Progenitor cell of endocrine pancreas (in vitro differentiated cells): Measurements from ENCODE around the gene SLC9A9. TPM values are rescaled to one million over a fixed set of nuclear protein-coding genes. Genes with fewer than 3 reads are reported as not detected.

Source experiments
- DNase-seq: peaks from one replicate; pipeline ENCODE4 v3.0.0; 2021; ENCODE audit warnings: low spot score; ENCODE audit not compliant: unreplicated experiment
- H3K27ac Mint-ChIP-seq: 2 replicates; pipeline ENCODE4 v1.8.0; 2021; ENCODE audit warnings: mild to moderate bottlenecking, moderate library complexity, mixed read lengths
- H3K27me3 Mint-ChIP-seq: 2 replicates; pipeline ENCODE4 v1.8.0; 2021; ENCODE audit warnings: mixed read lengths
- H3K36me3 Mint-ChIP-seq: 2 replicates; pipeline ENCODE4 v1.8.0; 2022; ENCODE audit warnings: mixed read lengths; ENCODE audit not compliant: insufficient read depth
- H3K4me1 Mint-ChIP-seq: 2 replicates; pipeline ENCODE4 v1.8.0; 2021; ENCODE audit warnings: low read depth, mixed read lengths
- H3K4me3 Mint-ChIP-seq: 2 replicates; pipeline ENCODE4 v1.8.0; 2021; ENCODE audit warnings: low read depth, mild to moderate bottlenecking, moderate library complexity, mixed read lengths
- H3K9me3 Mint-ChIP-seq: 2 replicates; pipeline ENCODE4 v1.8.0; 2021; ENCODE audit warnings: low read depth, mixed read lengths
- total RNA-seq: library from RNA; stranded (reverse); gene quantifications from 2 replicates; pipeline ENCODE4 v1.2.1, GENCODE V29; 2021
- TF ChIP-seq, protein P1 (sequence below): fragments of 200-600 bp; sonication (generic); IDR thresholded peaks from one replicate; pipeline ENCODE4 v1.5.0; 2021; ENCODE audit warnings: antibody characterized with exemption, mild to moderate bottlenecking; ENCODE audit not compliant: unreplicated experiment

SLC9A9 gene
- total RNA-seq, 1 donor from 2014 or later: 0.17 TPM

DNA sequence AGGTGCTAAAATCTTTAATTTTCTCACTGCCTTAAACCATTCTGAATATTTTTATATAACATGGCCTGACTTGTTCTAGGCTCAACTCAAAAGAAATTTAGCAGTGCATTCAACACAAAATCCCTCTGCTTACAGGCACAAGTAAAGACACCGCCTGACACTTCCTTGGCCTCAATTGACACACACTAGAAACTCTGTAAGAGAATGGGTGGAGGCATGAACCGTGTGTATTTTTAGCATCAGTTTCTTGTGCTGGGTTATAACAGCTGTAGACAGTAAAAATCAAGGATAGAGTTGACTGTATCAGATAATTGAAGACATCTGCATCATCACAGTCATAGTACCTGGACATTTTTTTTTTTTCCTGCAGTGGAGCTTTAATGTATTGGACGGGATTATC lies 54.3 kb downstream of the SLC9A9 start:
- Mint-ChIP-seq H3K4me3 (no peak overlapping the region), H3K4me1 (no peaks in the 10 kb centered on the region), H3K9me3 (peaks cover 4% of the 10 kb centered on the region), H3K36me3 (no peaks in the 10 kb centered on the region), H3K27me3 (no peaks in the 10 kb centered on the region), H3K27ac (no peak overlapping the region)
- DNase-seq: no peak
- TF ChIP-seq, protein P1, sequence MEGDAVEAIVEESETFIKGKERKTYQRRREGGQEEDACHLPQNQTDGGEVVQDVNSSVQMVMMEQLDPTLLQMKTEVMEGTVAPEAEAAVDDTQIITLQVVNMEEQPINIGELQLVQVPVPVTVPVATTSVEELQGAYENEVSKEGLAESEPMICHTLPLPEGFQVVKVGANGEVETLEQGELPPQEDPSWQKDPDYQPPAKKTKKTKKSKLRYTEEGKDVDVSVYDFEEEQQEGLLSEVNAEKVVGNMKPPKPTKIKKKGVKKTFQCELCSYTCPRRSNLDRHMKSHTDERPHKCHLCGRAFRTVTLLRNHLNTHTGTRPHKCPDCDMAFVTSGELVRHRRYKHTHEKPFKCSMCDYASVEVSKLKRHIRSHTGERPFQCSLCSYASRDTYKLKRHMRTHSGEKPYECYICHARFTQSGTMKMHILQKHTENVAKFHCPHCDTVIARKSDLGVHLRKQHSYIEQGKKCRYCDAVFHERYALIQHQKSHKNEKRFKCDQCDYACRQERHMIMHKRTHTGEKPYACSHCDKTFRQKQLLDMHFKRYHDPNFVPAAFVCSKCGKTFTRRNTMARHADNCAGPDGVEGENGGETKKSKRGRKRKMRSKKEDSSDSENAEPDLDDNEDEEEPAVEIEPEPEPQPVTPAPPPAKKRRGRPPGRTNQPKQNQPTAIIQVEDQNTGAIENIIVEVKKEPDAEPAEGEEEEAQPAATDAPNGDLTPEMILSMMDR: no peak

DNA sequence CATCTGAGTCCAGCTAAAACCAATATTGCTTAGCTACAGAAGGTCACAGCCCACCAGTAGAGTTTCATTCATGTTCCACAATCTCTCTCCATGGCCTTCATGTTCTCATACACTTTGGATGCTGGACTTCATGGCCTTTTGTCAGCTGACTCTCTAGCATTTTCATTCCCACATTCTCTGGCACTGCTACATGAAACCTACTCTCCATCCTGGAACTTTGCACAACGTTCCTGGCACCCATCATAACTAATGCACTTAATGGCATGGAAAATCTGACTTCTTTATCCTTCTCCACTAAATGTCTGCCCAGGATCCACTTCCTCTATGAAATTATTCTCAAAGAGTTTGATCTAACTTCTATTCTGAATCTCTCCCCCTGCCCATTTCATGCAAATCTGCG lies 56.9 kb downstream of the SLC9A9 start:
- H3K4me1 Mint-ChIP-seq: no peaks in the 10 kb centered on the region
- H3K9me3 Mint-ChIP-seq: no peaks in the 10 kb centered on the region
- H3K4me3 Mint-ChIP-seq: no peak overlapping the region
- H3K36me3 Mint-ChIP-seq: no peaks in the 10 kb centered on the region
- no peak overlapping the region for H3K27ac Mint-ChIP-seq
- DNase-seq: no peak
- TF ChIP-seq, protein P1: no peak
- peaks cover 2% of the 10 kb centered on the region for H3K27me3 Mint-ChIP-seq

DNA sequence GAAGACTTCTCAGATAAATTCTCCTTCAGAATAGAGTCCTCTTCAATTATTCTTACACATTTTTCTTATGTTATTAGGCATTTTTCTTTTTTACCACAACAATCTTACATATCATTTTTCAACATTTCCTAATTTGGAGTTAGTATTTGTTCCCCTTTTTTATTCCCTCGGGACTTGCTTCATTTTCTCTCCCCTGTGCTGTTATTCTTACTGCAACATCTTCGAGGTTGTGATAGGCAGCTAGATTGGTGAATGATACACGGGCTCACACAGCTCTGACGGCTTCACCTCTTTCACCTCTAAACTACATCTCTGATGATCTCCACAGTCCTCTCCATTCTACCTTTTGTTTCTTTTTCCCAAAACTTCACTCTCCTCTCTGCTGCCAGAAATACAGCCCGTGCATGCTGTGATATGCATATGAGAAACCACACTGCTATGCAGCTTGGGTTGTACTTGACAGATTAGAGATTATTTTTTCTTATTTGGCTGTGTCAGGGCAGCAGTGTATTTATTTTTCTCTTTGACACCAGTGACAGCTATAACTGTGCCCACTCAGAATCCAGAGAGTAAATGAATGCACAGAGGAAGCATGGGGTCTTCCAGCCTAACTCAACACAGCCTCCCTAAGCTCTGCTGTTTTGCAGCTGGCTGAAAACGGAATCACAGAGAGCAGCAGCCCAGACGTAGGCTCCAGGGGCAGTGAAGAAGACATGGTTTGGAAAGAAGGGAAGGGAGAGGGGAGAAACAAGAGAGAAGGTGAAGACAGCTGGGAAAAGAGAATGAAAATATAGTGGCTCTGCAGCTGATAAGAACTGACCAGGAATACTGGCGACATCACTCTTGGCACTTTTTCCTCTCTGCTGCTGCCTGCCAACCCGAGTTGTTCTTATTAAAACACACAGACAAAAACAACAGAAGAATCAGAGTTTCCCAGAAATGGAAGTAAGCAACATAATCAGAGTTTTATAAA lies 61.8 kb downstream of the SLC9A9 start:
- Mint-ChIP-seq H3K36me3 (no peaks in the 10 kb centered on the region), H3K4me1 (no peaks in the 10 kb centered on the region), H3K27me3 (peaks cover 7% of the 10 kb centered on the region), H3K9me3 (no peaks in the 10 kb centered on the region), H3K27ac (peak overlapping the region; percentile 1), H3K4me3 (no peak overlapping the region)
- DNase-seq: no peak
- TF ChIP-seq, protein P1: no peak

DNA sequence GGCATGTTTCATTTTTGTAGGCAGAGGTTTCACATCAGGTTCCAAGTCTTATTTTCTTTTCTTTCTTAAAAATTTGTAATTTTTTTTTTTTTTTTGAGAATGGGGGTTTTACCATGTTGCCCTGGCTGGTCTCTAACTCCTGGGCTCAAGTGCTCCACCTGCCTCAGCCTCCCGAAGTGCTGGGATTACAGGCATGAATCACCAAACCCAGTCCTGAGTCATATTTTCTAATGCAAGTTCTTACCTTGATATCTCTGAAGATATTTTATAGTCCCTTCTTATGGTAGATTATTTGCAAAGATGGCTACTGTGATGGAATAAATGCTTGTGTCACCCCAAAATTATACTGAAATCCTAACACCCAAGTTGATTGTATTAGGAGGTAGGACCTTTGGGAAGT lies 63.8 kb downstream of the SLC9A9 start:
- Mint-ChIP-seq H3K4me1 (no peaks in the 10 kb centered on the region), H3K36me3 (no peaks in the 10 kb centered on the region), H3K4me3 (no peak overlapping the region), H3K27me3 (peaks cover 7% of the 10 kb centered on the region), H3K27ac (no peak overlapping the region), H3K9me3 (no peaks in the 10 kb centered on the region)
- DNase-seq: no peak
- TF ChIP-seq, protein P1: no peak

DNA sequence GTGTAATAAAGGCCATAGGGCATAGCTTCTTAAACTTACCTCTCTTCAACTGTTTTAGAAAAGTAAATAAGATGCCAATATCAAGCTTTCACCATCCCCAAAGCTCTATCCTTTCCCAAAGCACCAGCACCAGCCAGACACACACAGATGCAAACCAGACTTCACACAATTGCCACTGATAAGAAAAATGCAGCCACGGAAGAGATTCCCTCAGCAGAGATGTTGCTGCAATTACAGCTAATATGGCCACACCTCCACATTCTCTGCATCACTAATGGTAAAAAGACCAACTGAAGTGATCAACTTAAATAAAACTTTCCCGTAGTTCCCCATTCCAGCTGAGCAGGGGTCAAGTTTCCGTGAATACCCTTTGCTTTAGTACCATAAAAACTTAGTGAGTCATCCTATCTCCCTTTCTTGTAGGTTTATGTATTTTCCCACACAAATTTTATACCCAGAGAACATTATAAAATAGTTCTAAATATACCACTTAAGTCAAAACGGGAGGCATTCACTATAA lies 64.4 kb downstream of the SLC9A9 start:
- no peaks in the 10 kb centered on the region for H3K9me3 Mint-ChIP-seq
- H3K36me3 Mint-ChIP-seq: no peaks in the 10 kb centered on the region
- peaks cover 7% of the 10 kb centered on the region for H3K27me3 Mint-ChIP-seq
- H3K27ac Mint-ChIP-seq: no peak overlapping the region
- no peaks in the 10 kb centered on the region for H3K4me1 Mint-ChIP-seq
- TF ChIP-seq, protein P1: no peak
- no peak for DNase-seq
- H3K4me3 Mint-ChIP-seq: no peak overlapping the region
